Measurements from ENCODE around the gene MAPK4.

DNA sequence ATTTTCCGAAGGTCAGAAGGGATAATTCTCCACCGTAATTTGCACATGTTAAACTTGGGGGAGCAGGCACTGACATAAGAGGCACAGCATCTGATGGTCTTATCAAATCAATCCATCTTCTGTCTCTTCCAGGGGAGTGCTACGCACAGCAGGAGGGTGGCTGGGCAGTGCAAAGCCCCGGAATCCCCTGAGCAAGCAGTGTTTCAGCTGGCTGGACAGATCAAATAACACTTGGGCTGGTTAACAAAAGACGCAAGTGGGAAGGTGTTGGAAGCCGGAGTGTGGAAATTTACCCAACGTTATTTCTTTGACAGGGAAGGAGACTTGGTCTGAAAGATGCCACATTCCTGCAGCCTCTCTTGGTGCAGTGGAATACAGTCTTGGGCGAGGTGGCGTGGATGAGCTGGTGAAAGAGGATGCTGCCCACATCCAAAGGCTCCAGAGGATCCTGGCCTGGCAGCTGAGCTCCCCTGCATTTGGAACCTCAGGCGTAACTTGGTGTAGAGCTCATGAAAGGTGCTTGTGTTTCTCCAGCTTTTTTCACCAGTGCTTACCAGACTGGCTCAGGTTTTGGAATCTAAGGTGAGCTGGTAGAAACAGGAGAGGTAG lies 103.0 kb downstream of the MAPK4 start:
- TF ChIP-seq, protein P1, sequence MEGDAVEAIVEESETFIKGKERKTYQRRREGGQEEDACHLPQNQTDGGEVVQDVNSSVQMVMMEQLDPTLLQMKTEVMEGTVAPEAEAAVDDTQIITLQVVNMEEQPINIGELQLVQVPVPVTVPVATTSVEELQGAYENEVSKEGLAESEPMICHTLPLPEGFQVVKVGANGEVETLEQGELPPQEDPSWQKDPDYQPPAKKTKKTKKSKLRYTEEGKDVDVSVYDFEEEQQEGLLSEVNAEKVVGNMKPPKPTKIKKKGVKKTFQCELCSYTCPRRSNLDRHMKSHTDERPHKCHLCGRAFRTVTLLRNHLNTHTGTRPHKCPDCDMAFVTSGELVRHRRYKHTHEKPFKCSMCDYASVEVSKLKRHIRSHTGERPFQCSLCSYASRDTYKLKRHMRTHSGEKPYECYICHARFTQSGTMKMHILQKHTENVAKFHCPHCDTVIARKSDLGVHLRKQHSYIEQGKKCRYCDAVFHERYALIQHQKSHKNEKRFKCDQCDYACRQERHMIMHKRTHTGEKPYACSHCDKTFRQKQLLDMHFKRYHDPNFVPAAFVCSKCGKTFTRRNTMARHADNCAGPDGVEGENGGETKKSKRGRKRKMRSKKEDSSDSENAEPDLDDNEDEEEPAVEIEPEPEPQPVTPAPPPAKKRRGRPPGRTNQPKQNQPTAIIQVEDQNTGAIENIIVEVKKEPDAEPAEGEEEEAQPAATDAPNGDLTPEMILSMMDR (IDR thresholded peaks at IDR 0.05; ENCODE audit: insufficient read depth, low read depth, low read length) = no peak
- TF ChIP-seq EZH2 (IDR thresholded peaks at IDR 0.05; ENCODE audit: insufficient read depth, low read length) = no peak
